ENCODE results near the gene NALCN. TPM values are rescaled to one million over a fixed set of nuclear protein-coding genes. Genes with fewer than 3 reads are reported as not detected.

NALCN gene
- total and polyA plus RNA-seq, 2 of the 8 experiments (the other 6 are each of a cell fraction or from before 2014, with no cell fraction given), result 0.26 to 0.54 TPM

DNA sequence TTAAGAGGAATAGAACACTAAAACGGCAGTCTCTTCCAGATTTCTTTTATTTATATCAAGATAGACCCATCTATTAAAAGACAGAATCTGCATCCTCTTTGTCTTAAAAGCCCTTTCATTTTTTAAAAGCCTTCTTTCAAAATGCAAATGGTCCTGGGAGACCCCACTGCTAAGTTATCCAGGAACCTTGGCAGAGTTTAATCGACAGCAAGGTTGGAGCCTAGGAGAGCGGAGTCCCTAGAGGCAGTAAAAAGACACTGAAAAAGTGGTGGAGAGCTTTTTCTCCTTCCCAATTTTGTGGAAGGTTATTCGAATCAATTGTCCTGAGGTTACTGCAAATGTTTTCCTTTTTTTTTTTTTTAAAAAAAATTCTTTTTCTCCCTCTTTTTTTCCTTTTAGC lies 294.7 kb downstream of the NALCN start (continued):
- TF ChIP-seq, protein P1, sequence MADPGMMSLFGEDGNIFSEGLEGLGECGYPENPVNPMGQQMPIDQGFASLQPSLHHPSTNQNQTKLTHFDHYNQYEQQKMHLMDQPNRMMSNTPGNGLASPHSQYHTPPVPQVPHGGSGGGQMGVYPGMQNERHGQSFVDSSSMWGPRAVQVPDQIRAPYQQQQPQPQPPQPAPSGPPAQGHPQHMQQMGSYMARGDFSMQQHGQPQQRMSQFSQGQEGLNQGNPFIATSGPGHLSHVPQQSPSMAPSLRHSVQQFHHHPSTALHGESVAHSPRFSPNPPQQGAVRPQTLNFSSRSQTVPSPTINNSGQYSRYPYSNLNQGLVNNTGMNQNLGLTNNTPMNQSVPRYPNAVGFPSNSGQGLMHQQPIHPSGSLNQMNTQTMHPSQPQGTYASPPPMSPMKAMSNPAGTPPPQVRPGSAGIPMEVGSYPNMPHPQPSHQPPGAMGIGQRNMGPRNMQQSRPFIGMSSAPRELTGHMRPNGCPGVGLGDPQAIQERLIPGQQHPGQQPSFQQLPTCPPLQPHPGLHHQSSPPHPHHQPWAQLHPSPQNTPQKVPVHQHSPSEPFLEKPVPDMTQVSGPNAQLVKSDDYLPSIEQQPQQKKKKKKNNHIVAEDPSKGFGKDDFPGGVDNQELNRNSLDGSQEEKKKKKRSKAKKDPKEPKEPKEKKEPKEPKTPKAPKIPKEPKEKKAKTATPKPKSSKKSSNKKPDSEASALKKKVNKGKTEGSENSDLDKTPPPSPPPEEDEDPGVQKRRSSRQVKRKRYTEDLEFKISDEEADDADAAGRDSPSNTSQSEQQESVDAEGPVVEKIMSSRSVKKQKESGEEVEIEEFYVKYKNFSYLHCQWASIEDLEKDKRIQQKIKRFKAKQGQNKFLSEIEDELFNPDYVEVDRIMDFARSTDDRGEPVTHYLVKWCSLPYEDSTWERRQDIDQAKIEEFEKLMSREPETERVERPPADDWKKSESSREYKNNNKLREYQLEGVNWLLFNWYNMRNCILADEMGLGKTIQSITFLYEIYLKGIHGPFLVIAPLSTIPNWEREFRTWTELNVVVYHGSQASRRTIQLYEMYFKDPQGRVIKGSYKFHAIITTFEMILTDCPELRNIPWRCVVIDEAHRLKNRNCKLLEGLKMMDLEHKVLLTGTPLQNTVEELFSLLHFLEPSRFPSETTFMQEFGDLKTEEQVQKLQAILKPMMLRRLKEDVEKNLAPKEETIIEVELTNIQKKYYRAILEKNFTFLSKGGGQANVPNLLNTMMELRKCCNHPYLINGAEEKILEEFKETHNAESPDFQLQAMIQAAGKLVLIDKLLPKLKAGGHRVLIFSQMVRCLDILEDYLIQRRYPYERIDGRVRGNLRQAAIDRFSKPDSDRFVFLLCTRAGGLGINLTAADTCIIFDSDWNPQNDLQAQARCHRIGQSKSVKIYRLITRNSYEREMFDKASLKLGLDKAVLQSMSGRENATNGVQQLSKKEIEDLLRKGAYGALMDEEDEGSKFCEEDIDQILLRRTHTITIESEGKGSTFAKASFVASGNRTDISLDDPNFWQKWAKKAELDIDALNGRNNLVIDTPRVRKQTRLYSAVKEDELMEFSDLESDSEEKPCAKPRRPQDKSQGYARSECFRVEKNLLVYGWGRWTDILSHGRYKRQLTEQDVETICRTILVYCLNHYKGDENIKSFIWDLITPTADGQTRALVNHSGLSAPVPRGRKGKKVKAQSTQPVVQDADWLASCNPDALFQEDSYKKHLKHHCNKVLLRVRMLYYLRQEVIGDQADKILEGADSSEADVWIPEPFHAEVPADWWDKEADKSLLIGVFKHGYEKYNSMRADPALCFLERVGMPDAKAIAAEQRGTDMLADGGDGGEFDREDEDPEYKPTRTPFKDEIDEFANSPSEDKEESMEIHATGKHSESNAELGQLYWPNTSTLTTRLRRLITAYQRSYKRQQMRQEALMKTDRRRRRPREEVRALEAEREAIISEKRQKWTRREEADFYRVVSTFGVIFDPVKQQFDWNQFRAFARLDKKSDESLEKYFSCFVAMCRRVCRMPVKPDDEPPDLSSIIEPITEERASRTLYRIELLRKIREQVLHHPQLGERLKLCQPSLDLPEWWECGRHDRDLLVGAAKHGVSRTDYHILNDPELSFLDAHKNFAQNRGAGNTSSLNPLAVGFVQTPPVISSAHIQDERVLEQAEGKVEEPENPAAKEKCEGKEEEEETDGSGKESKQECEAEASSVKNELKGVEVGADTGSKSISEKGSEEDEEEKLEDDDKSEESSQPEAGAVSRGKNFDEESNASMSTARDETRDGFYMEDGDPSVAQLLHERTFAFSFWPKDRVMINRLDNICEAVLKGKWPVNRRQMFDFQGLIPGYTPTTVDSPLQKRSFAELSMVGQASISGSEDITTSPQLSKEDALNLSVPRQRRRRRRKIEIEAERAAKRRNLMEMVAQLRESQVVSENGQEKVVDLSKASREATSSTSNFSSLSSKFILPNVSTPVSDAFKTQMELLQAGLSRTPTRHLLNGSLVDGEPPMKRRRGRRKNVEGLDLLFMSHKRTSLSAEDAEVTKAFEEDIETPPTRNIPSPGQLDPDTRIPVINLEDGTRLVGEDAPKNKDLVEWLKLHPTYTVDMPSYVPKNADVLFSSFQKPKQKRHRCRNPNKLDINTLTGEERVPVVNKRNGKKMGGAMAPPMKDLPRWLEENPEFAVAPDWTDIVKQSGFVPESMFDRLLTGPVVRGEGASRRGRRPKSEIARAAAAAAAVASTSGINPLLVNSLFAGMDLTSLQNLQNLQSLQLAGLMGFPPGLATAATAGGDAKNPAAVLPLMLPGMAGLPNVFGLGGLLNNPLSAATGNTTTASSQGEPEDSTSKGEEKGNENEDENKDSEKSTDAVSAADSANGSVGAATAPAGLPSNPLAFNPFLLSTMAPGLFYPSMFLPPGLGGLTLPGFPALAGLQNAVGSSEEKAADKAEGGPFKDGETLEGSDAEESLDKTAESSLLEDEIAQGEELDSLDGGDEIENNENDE (IDR thresholded peaks at IDR 0.05; ENCODE audit: insufficient replicate concordance, low read length), result peak; percentile 64
- TF ChIP-seq NRF1 (IDR thresholded peaks at IDR 0.05; ENCODE audit: low read depth, low read length) (no peak), BACH1 (IDR thresholded peaks at IDR 0.05; ENCODE audit: low read length) (no peak), RAD21 (IDR thresholded peaks at IDR 0.05 in 1 of 2, conservative IDR thresholded peaks at IDR 0.05 in 1 of 2; ENCODE audit: low read depth in 2 of 2, low read length in 2 of 2) (peak; percentile 24 to 42)

All from H1 (cell line).